K562 (cell line): ENCODE data around the gene MACF1. TPM values are rescaled to one million over a fixed set of nuclear protein-coding genes. Genes with fewer than 3 reads are reported as not detected.

Source experiments
- ATAC-seq: fragments of 200-7000 bp; cut with Tn5 transposase; 3 replicates; pipeline ENCODE4 v1.9.1; 2020; ENCODE audit warnings: moderate library complexity
- BruUV-seq: library from RNA; stranded (reverse); fragments of 400-500 nt; replicated peaks from 2 replicates; lab custom pipeline; 2021; lab: Mats Ljungman, UMichigan
- CTCF ChIA-PET: fragments of 300-600 bp; formaldehyde crosslinking; extraction: SDS; loops from one replicate; lab custom pipeline; 2021; ENCODE audit warnings: low intra/inter-chr PET ratio; lab: Yijun Ruan, JAX
- POLR2A ChIA-PET: fragments of 300-600, 350-650 bp; sonication (Branson Sonifier 250); formaldehyde crosslinking; extraction: SDS; loops from one replicate; lab custom pipeline; 2021; ENCODE audit warnings: antibody characterized with exemption, inconsistent platforms; lab: Yijun Ruan, JAX
- DNase-seq, 4 experiments: peaks; one replicate each; pipeline versions ENCODE4 v3.0.0 to v3.0.0-alpha.2; 2011 to 2018; ENCODE audit warnings: low spot score in 3 of 4, mixed read lengths in 3 of 4; ENCODE audit errors: extremely low read depth in 1 of 4
- FAIRE-seq: peaks from 2 replicates; lab custom pipeline; 2011; peaks lifted over from hg19 to GRCh38; lab: Jason Lieb, UNC
- H2AFZ ChIP-seq: 2 replicates; pipeline ENCODE4 v1.6.0; 2011; ENCODE audit warnings: low read depth, low read length, control low read depth, inconsistent platforms
- H3K27ac ChIP-seq: fragments of 200-600 bp; 3 replicates; pipeline ENCODE4 v1.8.0; 2011; ENCODE audit warnings: low read depth, mild to moderate bottlenecking, control low read depth, inconsistent platforms, low read length, moderate library complexity, mixed read lengths; ENCODE audit errors: extremely low read depth
- H3K27me3 ChIP-seq, 2 experiments: fragments of 300-600 bp in 1 of 2; 2 replicates in 1 of 2; 3 replicates in 1 of 2; pipeline versions ENCODE4 v1.6.0 to v1.8.0; 2011; ENCODE audit warnings: inconsistent platforms in 2 of 2, low read length in 2 of 2, mild to moderate bottlenecking in 1 of 2, mixed read lengths in 1 of 2, moderate library complexity in 1 of 2; ENCODE audit not compliant: control insufficient read depth in 2 of 2, insufficient read depth in 2 of 2
- H3K36me3 ChIP-seq: fragments of 300-600 bp; 3 replicates; pipeline ENCODE4 v1.8.0; 2011; ENCODE audit warnings: mild to moderate bottlenecking, low read length, inconsistent platforms; ENCODE audit not compliant: control insufficient read depth, insufficient read depth
- H3K4me1 ChIP-seq, 2 experiments: fragments of 200-600 bp in 1 of 2; replicated peaks in 1 of 2; 2 replicates in 1 of 2; 3 replicates in 1 of 2; pipeline versions ENCODE4 v1.5.1 to v1.8.0; 2011; ENCODE audit warnings: inconsistent platforms in 2 of 2, low read length in 2 of 2, mild to moderate bottlenecking in 1 of 2, mixed read lengths in 1 of 2, moderate library complexity in 1 of 2; ENCODE audit not compliant: control insufficient read depth in 2 of 2, insufficient read depth in 2 of 2
- H3K4me2 ChIP-seq: 2 replicates; pipeline ENCODE4 v1.6.1; 2011; ENCODE audit warnings: low read length, control low read depth, inconsistent platforms, mixed read lengths; ENCODE audit not compliant: insufficient read depth
- H3K4me3 ChIP-seq: fragments of 200-600 bp; sonication (generic), shearing (Covaris generic); 2 replicates; pipeline ENCODE4 v1.5.1; 2016; ENCODE audit warnings: control low read depth, inconsistent platforms
- H3K79me2 ChIP-seq: fragments of 200-600 bp; 3 replicates; pipeline ENCODE4 v1.8.0; 2011; ENCODE audit warnings: low read length, inconsistent platforms; ENCODE audit not compliant: control insufficient read depth, insufficient read depth
- H3K9ac ChIP-seq, 2 experiments: 2 replicates each; pipeline versions ENCODE4 v1.6.0 to v1.6.1; 2011; ENCODE audit warnings: low read depth in 2 of 2, low read length in 2 of 2, control low read depth in 1 of 2, inconsistent platforms in 1 of 2, mild to moderate bottlenecking in 1 of 2, mixed read lengths in 1 of 2; ENCODE audit not compliant: insufficient read depth in 1 of 2
- H3K9me1 ChIP-seq: one replicate; pipeline ENCODE4 v1.6.0; 2011; ENCODE audit warnings: inconsistent platforms, mild to moderate bottlenecking, low read length, moderate library complexity; ENCODE audit not compliant: control insufficient read depth, insufficient read depth
- H3K9me3 ChIP-seq: replicated peaks from 2 replicates; pipeline ENCODE4 v1.5.1; 2011; ENCODE audit warnings: low read depth, low read length, inconsistent platforms; ENCODE audit not compliant: control insufficient read depth, insufficient read depth
- H4K20me1 ChIP-seq: replicated peaks from 2 replicates; pipeline ENCODE4 v1.6.1; 2011; ENCODE audit warnings: low read length, inconsistent platforms, mixed read lengths; ENCODE audit not compliant: control insufficient read depth, insufficient read depth
- HNRNPLL ChIP-seq: fragments of 200-400 bp; formaldehyde crosslinking; IDR thresholded peaks from 2 replicates; pipeline ENCODE4 v1.6.1; 2017; ENCODE audit warnings: low read length, low read depth, mild to moderate bottlenecking; ENCODE audit not compliant: poor library complexity, severe bottlenecking
- PTRF ChIP-seq: fragments of 450-650 bp; IDR thresholded peaks from 2 replicates; pipeline ENCODE4 v1.6.1; 2016; ENCODE audit warnings: mild to moderate bottlenecking, missing genetic modification characterization, missing compliant biosample characterization
- TEAD2 ChIP-seq: fragments of 450-650 bp; IDR thresholded peaks from 2 replicates; pipeline ENCODE4 v1.6.1; 2016; ENCODE audit warnings: missing genetic modification characterization, control low read depth, missing compliant biosample characterization
- WGBS: fragments of 100-300 bp; shearing (Covaris generic); methylation state at CpG from one replicate; pipeline ENCODE4 v1.1.6; 2016; ENCODE audit warnings: low coverage, mixed read lengths; ENCODE audit not compliant: insufficient coverage; ENCODE audit errors: missing lambda C conversion rate; 5-methylcytosine and 5-hydroxymethylcytosine counted together
- in situ Hi-C: fragments of 300-500 bp; cut with MboI; formaldehyde crosslinking; loops from 4 replicates; pipeline ENCODE4 v1.15.0; 2018; ENCODE audit warnings: inconsistent platforms, mixed read lengths
- intact Hi-C: fragments of 100-400 bp; cut with micrococcal nuclease; formaldehyde crosslinking; loops from 2 replicates; pipeline ENCODE4 v1.14.2; 2022
- polyA plus RNA-seq, 8 experiments: library from polyadenylated mRNA; depleted of rRNA in 4 of 8; stranded (reverse) in 5 of 8; unstranded in 3 of 8; fragments of >200 nt; fragmentation: Nextera tagmentation in 2 of 8; fragmentation: Illumina TruSeq in 1 of 8; extraction: Ambion mirVana in 2 of 8; extraction: Trizol in 1 of 8; gene quantifications; 2 replicates each; pipeline versions ENCODE4 v1.2.1 to v1.2.3, GENCODE V29; 2011 to 2014; ENCODE audit warnings: inconsistent platforms in 1 of 8, missing spikeins in 1 of 8
- total RNA-seq, 7 experiments: library from RNA; depleted of rRNA in 6 of 7; stranded (reverse); fragments of >200 nt in 6 of 7; fragmentation: Illumina TruSeq in 2 of 7; extraction: Trizol in 2 of 7; gene quantifications; 2 replicates each; pipeline versions ENCODE4 v1.2.1 to v1.2.3, GENCODE V29; 2011 to 2021; ENCODE audit warnings: low replicate concordance in 1 of 7
- TF ChIP-seq, protein P1 (sequence below), 2 experiments: fragments of 450-650 bp in 1 of 2; sonication (generic) in 1 of 2; formaldehyde crosslinking; conservative IDR thresholded peaks; 2 replicates each; pipeline versions ENCODE4 v1.4.0 to v1.8.1; 2020 to 2022; ENCODE audit warnings: mild to moderate bottlenecking in 1 of 2, missing genetic modification reagents in 1 of 2
- TF ChIP-seq, protein P2 (sequence below): fragments of 150-350 bp; IDR thresholded peaks from 2 replicates; pipeline ENCODE4 v1.6.1; 2014; ENCODE audit warnings: low read depth, mild to moderate bottlenecking, low read length, borderline replicate concordance

MACF1 gene
- total and polyA plus RNA-seq, 9 of the 15 experiments (the other 6 are each of a cell fraction or from before 2014, with no cell fraction given): 13.2 to 232 (median 112) TPM

GRCh38 chr1:39322431-39322830, 117.9 kb downstream of the MACF1 start:
- Histone ChIP-seq H3K9ac (no peak overlapping the region), H3K27me3 (no peaks in the 10 kb centered on the region), H3K36me3 (peaks cover 94% of the 10 kb centered on the region), H3K4me1 (no peaks in the 10 kb centered on the region), H3K4me2 (no peak overlapping the region), H4K20me1 (no peaks in the 10 kb centered on the region; the same call in 1 of the 2 replicates), H3K79me2 (no peaks in the 10 kb centered on the region), H2AFZ (no peak overlapping the region), H3K9me1 (no peaks in the 10 kb centered on the region), H3K4me3 (no peak overlapping the region), H3K27ac (no peak overlapping the region), H3K9me3 (no peaks in the 10 kb centered on the region)
- no TSS peak for BruUV-seq
- DNase-seq (no peak), ATAC-seq (no peak), FAIRE-seq (no peak)
- TF ChIP-seq, protein P1, sequence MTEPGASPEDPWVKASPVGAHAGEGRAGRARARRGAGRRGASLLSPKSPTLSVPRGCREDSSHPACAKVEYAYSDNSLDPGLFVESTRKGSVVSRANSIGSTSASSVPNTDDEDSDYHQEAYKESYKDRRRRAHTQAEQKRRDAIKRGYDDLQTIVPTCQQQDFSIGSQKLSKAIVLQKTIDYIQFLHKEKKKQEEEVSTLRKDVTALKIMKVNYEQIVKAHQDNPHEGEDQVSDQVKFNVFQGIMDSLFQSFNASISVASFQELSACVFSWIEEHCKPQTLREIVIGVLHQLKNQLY (CRISPR knock-in tag; conservative IDR thresholded peaks at IDR 0.05): no peak
- TF ChIP-seq HNRNPLL (no peak), TEAD2 (no peak), PTRF (tag) (no peak)
- intact Hi-C loops (no loop called here), in situ Hi-C loops (no loop called here)
- ChIA-PET POLR2A (no interaction called here), CTCF (no interaction called here)
- WGBS: 92% methylated on average over 6 of the region's 6 CpGs

DNA sequence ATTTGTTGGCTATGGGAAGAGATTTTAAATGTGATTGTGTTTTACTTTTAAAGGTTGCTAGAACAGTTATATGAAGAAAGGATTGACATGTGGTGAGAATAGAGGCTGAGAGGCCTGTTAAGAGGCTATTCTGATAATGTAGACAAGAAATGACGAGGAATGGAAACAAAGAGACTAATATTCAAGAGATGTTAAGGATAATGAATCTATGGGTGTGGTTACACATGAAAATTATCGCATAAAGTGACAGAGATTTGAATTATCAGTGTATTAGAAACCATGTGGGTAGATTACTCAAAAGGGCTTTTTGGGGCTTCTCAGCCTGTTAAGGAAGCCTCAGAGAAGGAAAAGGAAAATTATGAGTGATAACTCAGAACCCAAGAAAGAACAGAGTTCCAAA, 120.4 kb downstream of the MACF1 start:
- H3K36me3 ChIP-seq: peaks cover 94% of the 10 kb centered on the region
- CTCF ChIA-PET: no interaction called here

More for the DNA sequence above, 120.4 kb downstream of the MACF1 start:
- no peak overlapping the region for H2AFZ ChIP-seq
- WGBS: 85% methylated on average over 2 of the region's 2 CpGs
- no peaks in the 10 kb centered on the region for H4K20me1 ChIP-seq
- no peak overlapping the region for H3K9ac ChIP-seq
- intact Hi-C loops: no loop called here
- FAIRE-seq: no peak
- no peaks in the 10 kb centered on the region for H3K4me1 ChIP-seq
- no peak overlapping the region for H3K27ac ChIP-seq
- no peak for DNase-seq
- TF ChIP-seq, protein P2, sequence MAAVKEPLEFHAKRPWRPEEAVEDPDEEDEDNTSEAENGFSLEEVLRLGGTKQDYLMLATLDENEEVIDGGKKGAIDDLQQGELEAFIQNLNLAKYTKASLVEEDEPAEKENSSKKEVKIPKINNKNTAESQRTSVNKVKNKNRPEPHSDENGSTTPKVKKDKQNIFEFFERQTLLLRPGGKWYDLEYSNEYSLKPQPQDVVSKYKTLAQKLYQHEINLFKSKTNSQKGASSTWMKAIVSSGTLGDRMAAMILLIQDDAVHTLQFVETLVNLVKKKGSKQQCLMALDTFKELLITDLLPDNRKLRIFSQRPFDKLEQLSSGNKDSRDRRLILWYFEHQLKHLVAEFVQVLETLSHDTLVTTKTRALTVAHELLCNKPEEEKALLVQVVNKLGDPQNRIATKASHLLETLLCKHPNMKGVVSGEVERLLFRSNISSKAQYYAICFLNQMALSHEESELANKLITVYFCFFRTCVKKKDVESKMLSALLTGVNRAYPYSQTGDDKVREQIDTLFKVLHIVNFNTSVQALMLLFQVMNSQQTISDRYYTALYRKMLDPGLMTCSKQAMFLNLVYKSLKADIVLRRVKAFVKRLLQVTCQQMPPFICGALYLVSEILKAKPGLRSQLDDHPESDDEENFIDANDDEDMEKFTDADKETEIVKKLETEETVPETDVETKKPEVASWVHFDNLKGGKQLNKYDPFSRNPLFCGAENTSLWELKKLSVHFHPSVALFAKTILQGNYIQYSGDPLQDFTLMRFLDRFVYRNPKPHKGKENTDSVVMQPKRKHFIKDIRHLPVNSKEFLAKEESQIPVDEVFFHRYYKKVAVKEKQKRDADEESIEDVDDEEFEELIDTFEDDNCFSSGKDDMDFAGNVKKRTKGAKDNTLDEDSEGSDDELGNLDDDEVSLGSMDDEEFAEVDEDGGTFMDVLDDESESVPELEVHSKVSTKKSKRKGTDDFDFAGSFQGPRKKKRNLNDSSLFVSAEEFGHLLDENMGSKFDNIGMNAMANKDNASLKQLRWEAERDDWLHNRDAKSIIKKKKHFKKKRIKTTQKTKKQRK: no peak
- H3K9me1 ChIP-seq: no peaks in the 10 kb centered on the region
- BruUV-seq: no TSS peak
- no peak overlapping the region for H3K4me3 ChIP-seq
- no peaks in the 10 kb centered on the region for H3K9me3 ChIP-seq
- ATAC-seq: no peak
- POLR2A ChIA-PET: no interaction called here
- no peaks in the 10 kb centered on the region for H3K27me3 ChIP-seq
- H3K79me2 ChIP-seq: no peaks in the 10 kb centered on the region
- H3K4me2 ChIP-seq: no peak overlapping the region
- in situ Hi-C loops: no loop called here
